Activated CD8-positive, alpha-beta memory T cell treated with anti-CD3 and anti-CD28 coated beads for 36 hours (primary cell): Measurements from ENCODE around the gene DNAJC7. TPM values are rescaled to one million over a fixed set of nuclear protein-coding genes. Genes with fewer than 3 reads are reported as not detected.
"Not testable (repeated sequence)": the region's sequence is repeated elsewhere in the genome, so short reads cannot be mapped to it uniquely, and the experiment has no call there.

ENCODE experiments used
- CTCF ChIA-PET: fragments of 350-600 bp; sonication (Branson Sonifier 250); formaldehyde crosslinking; loops from one replicate; lab custom pipeline; 2021; ENCODE audit warnings: antibody characterized with exemption; lab: Charles Lee
- POLR2A ChIA-PET: fragments of 350-600 bp; sonication (Branson Sonifier 250); formaldehyde crosslinking; loops from one replicate; lab custom pipeline; 2021; ENCODE audit warnings: antibody characterized with exemption; lab: Charles Lee
- total RNA-seq, 2 experiments: library from RNA; stranded (reverse); gene quantifications; one replicate each; pipeline ENCODE4 v1.2.3, GENCODE V29; 2021

Gene DNAJC7
- total RNA-seq, 2 experiments from 2014 or later: 99.1 to 108 TPM

GRCh38 chr17:42019509-42020404 is 2.5 kb upstream of the DNAJC7 start, which contains the start of gene NKIRAS2:
TSS of gene NKIRAS2 (plus strand) at chr17:42020090. CDS start at chr17:42021578, 1,488 bp downstream.
- ChIA-PET POLR2A (interaction anchor here (1.0 kb wide), 2 partner anchors 94 to 101 kb away, joined by 3 to 5 read pairs; no protein-coding TSS in a partner anchor), CTCF (interaction anchor here (0.6 to 5.5 kb wide), 15 partner anchors 11 to 164 kb away, joined by 3 to 29 read pairs (median 4); partner anchors contain the start of genes DHX58, KAT2A and ZNF385C)

DNA sequence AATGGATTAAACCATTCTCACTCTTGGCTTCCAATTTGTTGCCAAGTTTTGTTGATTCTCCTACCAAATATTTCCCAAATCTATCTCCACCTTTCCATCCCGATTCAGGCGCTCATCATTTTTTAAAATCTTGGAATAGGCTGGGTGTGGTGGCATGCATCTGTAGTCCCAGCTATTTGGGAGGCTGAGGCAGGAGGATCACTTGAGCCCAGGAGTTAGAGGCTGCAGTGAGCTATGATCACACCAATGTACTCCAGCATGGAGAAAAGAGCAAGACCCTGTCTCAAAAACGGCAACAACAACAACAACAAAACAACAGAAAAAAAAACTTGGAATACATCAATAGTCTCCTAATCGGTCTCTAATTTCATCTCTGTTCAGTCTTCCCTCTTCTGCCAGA is 1.7 kb upstream of the DNAJC7 start:
- ChIA-PET CTCF (interaction anchor here (0.9 to 5.5 kb wide), 9 partner anchors 8 to 165 kb away, joined by 3 to 29 read pairs (median 4); partner anchors contain the start of gene DHX58), POLR2A (no interaction called here)

GRCh38 chr17:42018339-42018738 is 1.1 kb upstream of the DNAJC7 start:
- CTCF ChIA-PET: interaction anchor here (0.9 to 5.5 kb wide), 8 partner anchors 9 to 164 kb away, joined by 3 to 29 read pairs (median 5); partner anchors contain the start of gene DHX58

GRCh38 chr17:42017866-42018200 is 594 bp upstream of the DNAJC7 start:
- ChIA-PET CTCF (interaction anchor here (0.9 to 5.5 kb wide), 8 partner anchors 9 to 164 kb away, joined by 3 to 29 read pairs (median 6); partner anchors contain the start of gene DHX58), POLR2A (interaction anchor here (0.6 to 2.1 kb wide), 7 partner anchors 32 to 1877 kb away, joined by 3 to 12 read pairs (median 4); partner anchors contain the start of genes CASC3, CNP and DHX58)

More at GRCh38 chr17:42018339-42018738, 1.1 kb upstream of the DNAJC7 start:
- POLR2A ChIA-PET: interaction anchor here (1.0 to 2.1 kb wide), 3 partner anchors 51 to 102 kb away, joined by 4 to 12 read pairs (median 6); partner anchors contain the start of genes CNP and DHX58

GRCh38 chr17:42016411-42016831 is 818 bp downstream of the DNAJC7 start:
- CTCF ChIA-PET: interaction anchor here (0.6 to 2.3 kb wide), 11 partner anchors 9 to 232 kb away, joined by 3 to 12 read pairs (median 3); partner anchors contain the start of genes ACLY, CNP and DHX58

DNA sequence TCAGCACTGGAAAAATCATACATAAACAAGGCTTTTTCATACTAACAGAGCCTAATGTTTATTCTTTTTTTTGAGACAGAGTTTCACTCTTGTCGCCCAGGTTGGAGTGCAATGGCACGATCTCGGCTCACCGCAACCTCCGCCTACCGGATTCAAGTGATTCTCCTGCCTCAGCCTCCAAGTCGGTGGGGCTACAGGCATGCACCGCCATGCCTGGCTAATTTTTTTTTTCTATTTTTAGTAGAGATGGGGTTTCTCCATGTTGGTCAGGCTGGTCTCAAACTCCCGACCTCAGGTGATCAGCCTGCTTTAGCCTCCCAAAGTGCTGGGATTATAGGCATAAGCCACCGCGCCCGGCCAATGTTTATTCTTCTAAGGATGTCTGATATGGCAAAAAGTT is 3.5 kb downstream of the DNAJC7 start:
- CTCF ChIA-PET, POLR2A ChIA-PET: not testable (repeated sequence)

More at GRCh38 chr17:42016411-42016831, 818 bp downstream of the DNAJC7 start:
- POLR2A ChIA-PET: interaction anchor here (0.9 to 2.1 kb wide), 5 partner anchors 10 to 92 kb away, joined by 3 to 12 read pairs (median 7); partner anchors contain the start of gene CNP

GRCh38 chr17:42012363-42012762 is 4.9 kb downstream of the DNAJC7 start:
- POLR2A ChIA-PET: not testable (repeated sequence)
- CTCF ChIA-PET: interaction anchor here (1.0 to 1.4 kb wide), 2 partner anchors 11 to 55 kb away, joined by 3 to 4 read pairs; no protein-coding TSS in a partner anchor

DNA sequence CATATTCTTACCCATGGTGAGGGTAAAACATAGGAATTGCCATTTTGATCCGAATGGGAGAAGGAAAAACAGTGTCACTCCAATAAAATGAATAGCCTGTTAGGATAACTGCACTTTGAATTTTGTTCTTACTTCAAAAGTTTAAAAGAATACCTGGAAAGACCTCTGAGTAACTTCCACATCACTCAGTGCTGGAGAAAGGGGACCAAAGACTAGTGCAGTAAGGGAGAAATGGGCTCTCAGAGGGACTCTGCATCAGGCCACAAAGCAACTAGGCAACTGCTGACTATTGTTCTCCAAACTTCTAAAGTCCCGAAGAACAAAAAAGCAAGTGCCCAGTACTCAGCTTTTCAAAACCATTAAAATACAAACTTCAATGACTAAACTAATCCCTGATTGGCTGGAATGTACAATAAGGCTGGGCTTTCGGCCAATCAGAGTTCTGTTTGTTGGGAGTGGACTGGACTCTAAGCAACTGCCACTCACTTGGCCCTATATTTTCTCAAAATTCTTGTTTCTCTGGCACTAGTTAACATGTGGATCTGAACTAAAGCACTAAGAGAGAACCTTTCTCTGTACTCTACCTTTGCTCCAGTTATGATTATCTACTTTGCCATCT is 6.2 kb downstream of the DNAJC7 start:
- CTCF ChIA-PET: interaction anchor here (1.4 kb wide), 1 partner anchor 57 kb away, joined by 4 read pairs; no protein-coding TSS in a partner anchor
- POLR2A ChIA-PET: interaction anchor here (0.5 kb wide), 1 partner anchor 8 kb away, joined by 3 read pairs; no protein-coding TSS in a partner anchor

GRCh38 chr17:42010266-42010680 is 7.0 kb downstream of the DNAJC7 start:
- CTCF ChIA-PET, POLR2A ChIA-PET: not testable (repeated sequence)

GRCh38 chr17:42009170-42009569 is 8.1 kb downstream of the DNAJC7 start:
- POLR2A ChIA-PET: no interaction called here
- CTCF ChIA-PET: no interaction called here

DNA sequence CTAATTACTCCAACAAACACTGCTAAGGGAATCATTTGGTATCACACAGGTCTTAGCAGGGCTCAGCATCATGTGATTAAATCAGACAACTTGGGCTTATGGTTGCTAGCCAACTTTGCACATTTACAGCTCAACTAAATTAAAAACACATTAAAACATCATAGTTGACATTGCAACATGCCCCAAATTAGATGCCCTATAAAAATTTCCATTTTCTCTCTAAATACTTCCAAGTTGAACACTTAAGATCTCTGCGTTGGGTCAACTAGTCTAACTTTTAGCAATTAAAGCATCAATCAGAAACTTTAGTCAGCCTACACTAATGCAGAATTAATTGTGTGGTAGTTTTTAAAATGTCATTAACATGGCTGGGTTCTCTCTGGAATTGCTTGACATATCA is 12.1 kb downstream of the DNAJC7 start:
- CTCF ChIA-PET: interaction anchor here (1.5 to 1.8 kb wide), 2 partner anchors 96 to 107 kb away, joined by 3 to 5 read pairs; partner anchors contain the start of gene DHX58
- POLR2A ChIA-PET: no interaction called here

DNA sequence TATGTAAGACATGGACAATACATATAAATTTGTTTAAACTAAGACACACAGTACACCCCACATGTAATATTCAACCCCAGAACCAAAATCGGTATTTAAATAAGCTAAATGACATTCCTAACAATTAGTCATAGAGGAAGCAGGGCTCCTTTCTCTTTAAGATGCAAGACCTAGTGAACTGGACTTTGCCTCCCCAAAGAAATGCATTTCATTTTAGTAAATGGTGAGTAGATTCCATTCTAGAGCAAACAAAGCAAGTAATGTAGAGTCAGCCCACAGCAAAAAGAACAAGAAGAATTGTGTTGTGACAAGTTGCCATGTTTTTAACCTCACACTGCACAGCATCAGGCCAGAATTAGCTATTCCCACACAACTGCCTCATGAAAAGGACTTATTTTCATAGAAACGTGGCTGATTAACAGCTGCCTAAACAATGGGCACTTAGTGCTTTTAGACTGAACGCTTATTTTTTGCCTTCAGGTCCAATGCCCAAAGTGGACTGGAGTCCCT is 14.4 kb downstream of the DNAJC7 start:
- POLR2A ChIA-PET: interaction anchor here (0.6 kb wide), 1 partner anchor 9 kb away, joined by 3 read pairs; no protein-coding TSS in a partner anchor
- CTCF ChIA-PET: interaction anchor here (2.2 kb wide), 1 partner anchor 22 kb away, joined by 5 read pairs; no protein-coding TSS in a partner anchor

GRCh38 chr17:42002175-42002791 is 15.0 kb downstream of the DNAJC7 start:
- POLR2A ChIA-PET: interaction anchor here (0.6 kb wide), 1 partner anchor 36 kb away, joined by 4 read pairs; no protein-coding TSS in a partner anchor
- CTCF ChIA-PET: interaction anchor here (2.2 kb wide), 1 partner anchor 23 kb away, joined by 5 read pairs; no protein-coding TSS in a partner anchor

GRCh38 chr17:42001729-42002128 is 15.5 kb downstream of the DNAJC7 start:
- ChIA-PET CTCF (interaction anchor here (2.2 kb wide), 1 partner anchor 23 kb away, joined by 5 read pairs; no protein-coding TSS in a partner anchor), POLR2A (interaction anchor here (0.6 kb wide), 1 partner anchor 36 kb away, joined by 4 read pairs; no protein-coding TSS in a partner anchor)

GRCh38 chr17:42000413-42001133 is 16.7 kb downstream of the DNAJC7 start:
- POLR2A ChIA-PET: no interaction called here
- CTCF ChIA-PET: interaction anchor here (1.0 kb wide), 1 partner anchor 13 kb away, joined by 3 read pairs; no protein-coding TSS in a partner anchor

- CTCF ChIA-PET: interaction anchor here (0.9 kb wide), 1 partner anchor 17 kb away, joined by 3 read pairs; no protein-coding TSS in a partner anchor
- POLR2A ChIA-PET: no interaction called here
These were observed 18.7 kb downstream of the DNAJC7 start for GRCh38 chr17:41998497-41998896.

DNA sequence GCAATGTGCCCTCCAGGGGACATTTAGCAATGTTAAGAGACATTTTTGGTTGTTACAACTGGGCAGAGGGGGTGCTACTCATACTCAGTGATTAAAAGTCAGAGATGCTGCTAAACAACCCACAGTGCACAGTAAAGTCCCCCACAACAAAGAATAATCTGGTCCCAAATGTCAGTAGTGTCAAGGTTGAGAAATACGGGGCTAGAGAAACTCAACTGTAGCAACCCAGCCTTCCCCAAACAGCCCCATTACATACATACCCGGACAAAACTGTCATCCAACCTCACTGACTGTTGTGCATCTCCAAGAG is 20.4 kb downstream of the DNAJC7 start:
- ChIA-PET POLR2A (no interaction called here), CTCF (no interaction called here)
